DOHH2 (cell line): ENCODE measurements around the gene KIAA1671.

Experiments used
- H3F3A ChIP-seq: fragments of 200-600 bp; sonication (generic), shearing (Covaris generic); 2 replicates; pipeline ENCODE4 v1.6.0; 2016; ENCODE audit warnings: antibody characterized with exemption, mild to moderate bottlenecking; ENCODE audit not compliant: control insufficient read depth, insufficient read depth
- H3K27ac ChIP-seq: fragments of 200-600 bp; sonication (generic); 2 replicates; pipeline ENCODE4 v1.5.1; 2014; ENCODE audit warnings: low read depth, mild to moderate bottlenecking, low read length, moderate library complexity
- H3K27me3 ChIP-seq: fragments of 200-600 bp; sonication (generic); 2 replicates; pipeline ENCODE4 v1.6.1; 2014; ENCODE audit warnings: mild to moderate bottlenecking, low read length, mixed read lengths; ENCODE audit not compliant: control insufficient read depth
- H3K36me3 ChIP-seq: fragments of 200-600 bp; sonication (generic); 2 replicates; pipeline ENCODE4 v1.6.1; 2014; ENCODE audit warnings: mild to moderate bottlenecking, low read length, moderate library complexity, mixed read lengths; ENCODE audit not compliant: control insufficient read depth
- H3K4me1 ChIP-seq: fragments of 200-600 bp; sonication (generic); 2 replicates; pipeline ENCODE4 v1.6.1; 2014; ENCODE audit warnings: mild to moderate bottlenecking, low read length, mixed read lengths; ENCODE audit not compliant: control insufficient read depth
- H3K4me2 ChIP-seq: fragments of 200-600 bp; sonication (generic); 2 replicates; pipeline ENCODE4 v1.6.0; 2014; ENCODE audit warnings: mild to moderate bottlenecking, low read length, moderate library complexity
- H3K4me3 ChIP-seq: fragments of 200-600 bp; sonication (generic); 2 replicates; pipeline ENCODE4 v1.5.1; 2014; ENCODE audit warnings: mild to moderate bottlenecking, low read length, mixed read lengths
- H3K79me2 ChIP-seq: fragments of 200-600 bp; sonication (generic); 2 replicates; pipeline ENCODE4 v1.6.1; 2014; ENCODE audit warnings: mild to moderate bottlenecking, low read length, mixed read lengths; ENCODE audit not compliant: control insufficient read depth
- H3K9me2 ChIP-seq: fragments of 200-600 bp; sonication (generic); replicated peaks from 2 replicates; pipeline ENCODE4 v1.6.1; 2014; ENCODE audit warnings: mild to moderate bottlenecking, low read length, mixed read lengths; ENCODE audit not compliant: control insufficient read depth
- H3K9me3 ChIP-seq: fragments of 200-600 bp; sonication (generic); 2 replicates; pipeline ENCODE4 v1.6.1; 2014; ENCODE audit warnings: antibody characterized with exemption, low read length, mixed read lengths; ENCODE audit not compliant: control insufficient read depth, insufficient read depth
- H4K20me1 ChIP-seq: fragments of 200-600 bp; sonication (generic); 2 replicates; pipeline ENCODE4 v1.6.0; 2014; ENCODE audit warnings: low read depth, mild to moderate bottlenecking, antibody characterized with exemption, low read length, moderate library complexity; ENCODE audit not compliant: control insufficient read depth, insufficient read depth
- CTCF ChIP-seq: fragments of 200-600 bp; sonication (generic); IDR thresholded peaks from one replicate; pipeline ENCODE4 v1.5.1; 2014; ENCODE audit warnings: antibody characterized with exemption, mild to moderate bottlenecking, low read depth, low read length; ENCODE audit not compliant: poor library complexity, severe bottlenecking
- EZH2phosphoT487 ChIP-seq: fragments of 200-600 bp; sonication (generic); IDR thresholded peaks from 2 replicates; pipeline ENCODE4 v1.6.1; 2017; ENCODE audit warnings: borderline replicate concordance, mild to moderate bottlenecking, antibody characterized with exemption, low read length, moderate library complexity, mixed read lengths

Gene KIAA1671

GRCh38 chr22:24985826-24986214, 33.3 kb downstream of the KIAA1671 start:
- H3F3A ChIP-seq = no peaks in the 10 kb centered on the region
- H3K27ac ChIP-seq = no peak overlapping the region
- no peaks in the 10 kb centered on the region for H3K79me2 ChIP-seq
- no peaks in the 10 kb centered on the region for H3K36me3 ChIP-seq
- H3K4me3 ChIP-seq = no peak overlapping the region
- H4K20me1 ChIP-seq = no peaks in the 10 kb centered on the region
- H3K4me1 ChIP-seq = peaks cover 8% of the 10 kb centered on the region; the same call in 1 of the 2 replicates
- H3K4me2 ChIP-seq = peak overlapping the region; percentile 2; the same call in 1 of the 2 replicates
- no peaks in the 10 kb centered on the region for H3K9me2 ChIP-seq
- H3K27me3 ChIP-seq = no peaks in the 10 kb centered on the region; the same call in 1 of the 2 replicates
- TF ChIP-seq CTCF = no peak
- TF ChIP-seq EZH2phosphoT487 = no peak
- no peaks in the 10 kb centered on the region for H3K9me3 ChIP-seq

GRCh38 chr22:24986816-24987215, 34.3 kb downstream of the KIAA1671 start:
- no peaks in the 10 kb centered on the region for H3K9me2 ChIP-seq
- no peaks in the 10 kb centered on the region for H3K36me3 ChIP-seq
- no peaks in the 10 kb centered on the region for H3K79me2 ChIP-seq
- H3K9me3 ChIP-seq = no peaks in the 10 kb centered on the region
- H4K20me1 ChIP-seq = no peaks in the 10 kb centered on the region
- H3K4me1 ChIP-seq = peaks cover 8% of the 10 kb centered on the region; the same call in 1 of the 2 replicates
- TF ChIP-seq CTCF (no peak), EZH2phosphoT487 (no peak)
- no peak overlapping the region for H3K4me3 ChIP-seq
- H3F3A ChIP-seq = no peaks in the 10 kb centered on the region
- no peak overlapping the region for H3K4me2 ChIP-seq
- no peak overlapping the region for H3K27ac ChIP-seq
- no peaks in the 10 kb centered on the region; the same call in 1 of the 2 replicates for H3K27me3 ChIP-seq

GRCh38 chr22:24989135-24989534, 36.6 kb downstream of the KIAA1671 start:
- Histone ChIP-seq H4K20me1 (no peaks in the 10 kb centered on the region), H3F3A (no peaks in the 10 kb centered on the region), H3K27ac (no peak overlapping the region), H3K27me3 (no peaks in the 10 kb centered on the region), H3K4me3 (no peak overlapping the region), H3K4me2 (no peak overlapping the region), H3K79me2 (no peaks in the 10 kb centered on the region), H3K9me3 (no peaks in the 10 kb centered on the region), H3K4me1 (peaks cover 8% of the 10 kb centered on the region; the same call in 1 of the 2 replicates), H3K9me2 (no peaks in the 10 kb centered on the region), H3K36me3 (no peaks in the 10 kb centered on the region)
- TF ChIP-seq CTCF (no peak), EZH2phosphoT487 (no peak)
